Adrenal gland (tissue), 5 donors: Measurements from ENCODE around the gene SCUBE1.

ENCODE experiments used
- POLR2A ChIP-seq, 2 donors: fragments of 450-650 bp; IDR thresholded peaks; one replicate each; pipeline ENCODE4 v1.6.1; 2017; ENCODE audit warnings: antibody characterized with exemption in 2 of 2, mild to moderate bottlenecking in 2 of 2, moderate library complexity in 1 of 2
- TF ChIP-seq, protein P1 (sequence below), 6 experiments: fragments of 450-650 bp in 4 of 6; fragments of 200-600 bp in 2 of 6; sonication (generic) in 1 of 6; IDR thresholded peaks; 1 replicate in 5 of 6; 2 replicates in 1 of 6; pipeline versions ENCODE4 v1.5.1 to v1.8.0; 2016 to 2021; ENCODE audit warnings: antibody characterized with exemption in 6 of 6, mild to moderate bottlenecking in 2 of 6, moderate library complexity in 1 of 6
- donor health status: DM: no; HTN: no; CAD: no.

DNA sequence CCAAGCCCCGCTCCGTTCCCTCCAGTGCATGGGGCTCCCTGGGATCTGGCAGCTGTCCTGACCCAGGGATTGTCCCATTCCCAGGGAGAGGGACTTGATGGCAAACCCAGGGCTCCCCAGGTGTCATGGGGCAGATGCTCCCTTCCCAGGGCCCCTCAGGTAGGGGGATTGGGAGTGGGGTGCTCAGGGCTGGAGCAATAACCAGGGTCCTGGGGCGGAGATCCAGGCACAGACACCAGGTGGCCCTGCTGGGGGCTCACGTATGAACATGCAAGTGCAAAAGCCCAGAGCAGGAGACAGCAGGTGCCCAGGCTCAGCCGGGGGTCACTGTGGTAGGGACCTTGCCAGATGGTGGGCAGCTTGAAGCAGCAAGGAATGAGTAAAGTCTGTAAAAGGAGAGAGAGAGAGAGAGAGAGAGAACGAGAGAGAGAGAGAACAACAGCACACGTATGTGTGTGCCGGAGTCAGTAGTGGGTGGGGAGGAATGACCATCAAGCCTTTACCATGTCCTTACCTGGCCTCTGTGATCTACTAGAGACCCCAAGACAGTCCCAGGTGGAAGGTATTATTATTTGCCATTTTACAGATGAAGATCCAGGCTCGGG lies 49.3 kb upstream of the SCUBE1 start:
- TF ChIP-seq, protein P1, sequence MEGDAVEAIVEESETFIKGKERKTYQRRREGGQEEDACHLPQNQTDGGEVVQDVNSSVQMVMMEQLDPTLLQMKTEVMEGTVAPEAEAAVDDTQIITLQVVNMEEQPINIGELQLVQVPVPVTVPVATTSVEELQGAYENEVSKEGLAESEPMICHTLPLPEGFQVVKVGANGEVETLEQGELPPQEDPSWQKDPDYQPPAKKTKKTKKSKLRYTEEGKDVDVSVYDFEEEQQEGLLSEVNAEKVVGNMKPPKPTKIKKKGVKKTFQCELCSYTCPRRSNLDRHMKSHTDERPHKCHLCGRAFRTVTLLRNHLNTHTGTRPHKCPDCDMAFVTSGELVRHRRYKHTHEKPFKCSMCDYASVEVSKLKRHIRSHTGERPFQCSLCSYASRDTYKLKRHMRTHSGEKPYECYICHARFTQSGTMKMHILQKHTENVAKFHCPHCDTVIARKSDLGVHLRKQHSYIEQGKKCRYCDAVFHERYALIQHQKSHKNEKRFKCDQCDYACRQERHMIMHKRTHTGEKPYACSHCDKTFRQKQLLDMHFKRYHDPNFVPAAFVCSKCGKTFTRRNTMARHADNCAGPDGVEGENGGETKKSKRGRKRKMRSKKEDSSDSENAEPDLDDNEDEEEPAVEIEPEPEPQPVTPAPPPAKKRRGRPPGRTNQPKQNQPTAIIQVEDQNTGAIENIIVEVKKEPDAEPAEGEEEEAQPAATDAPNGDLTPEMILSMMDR (IDR thresholded peaks at IDR 0.05): no peak
- TF ChIP-seq POLR2A (IDR thresholded peaks at IDR 0.05): no peak
